HepG2 (cell line): ENCODE data around the gene HOXB4. TPM values are rescaled to one million over a fixed set of nuclear protein-coding genes. Genes with fewer than 3 reads are reported as not detected.

Experiments used
- ATAC-seq: fragments of 200-7000 bp; cut with Tn5 transposase; 3 replicates; pipeline ENCODE4 v1.9.1; 2020; ENCODE audit warnings: mild to moderate bottlenecking, moderate library complexity
- BruUV-seq: library from RNA; stranded (reverse); fragments of 400-500 nt; replicated peaks from 2 replicates; lab custom pipeline; 2021; lab: Mats Ljungman, UMichigan
- CTCF ChIA-PET: fragments of 300-600 bp; formaldehyde crosslinking; extraction: SDS; loops from one replicate; lab custom pipeline; 2021; ENCODE audit warnings: low total read pairs, inconsistent platforms, low intra/inter-chr PET ratio; lab: Yijun Ruan, JAX
- POLR2A ChIA-PET: fragments of 350-600 bp; sonication (Branson Sonifier 250); formaldehyde crosslinking; loops from one replicate; lab custom pipeline; 2020; ENCODE audit warnings: antibody characterized with exemption, inconsistent platforms; lab: Yijun Ruan, JAX
- DNase-seq: peaks from one replicate; pipeline ENCODE4 v3.0.0-alpha.2; 2015; ENCODE audit warnings: low spot score
- FAIRE-seq: peaks from 3 replicates; lab custom pipeline; 2011; peaks lifted over from hg19 to GRCh38; lab: Jason Lieb, UNC
- H2AFZ ChIP-seq: one replicate; pipeline ENCODE4 v1.6.1; 2011; ENCODE audit warnings: low read length, inconsistent platforms
- H3K27ac ChIP-seq: fragments of 300-600 bp; 3 replicates; pipeline ENCODE4 v1.8.0; 2011; ENCODE audit warnings: mixed run types, mild to moderate bottlenecking, mixed read lengths, low read length, inconsistent platforms; ENCODE audit not compliant: insufficient read depth; ENCODE audit errors: extremely low read length
- H3K27me3 ChIP-seq, 2 experiments: fragments of 200-600 bp in 1 of 2; 2 replicates in 1 of 2; 3 replicates in 1 of 2; pipeline versions ENCODE4 v1.6.0 to v1.8.0; 2011; ENCODE audit warnings: low read length in 2 of 2, mild to moderate bottlenecking in 2 of 2, moderate library complexity in 2 of 2, inconsistent platforms in 1 of 2; ENCODE audit not compliant: insufficient read depth in 2 of 2, control insufficient read depth in 1 of 2
- H3K36me3 ChIP-seq, 2 experiments: fragments of 200-600 bp in 1 of 2; replicated peaks in 1 of 2; 2 replicates in 1 of 2; 3 replicates in 1 of 2; pipeline versions ENCODE4 v1.5.1 to v1.8.0; 2011; ENCODE audit warnings: low read length in 2 of 2, inconsistent platforms in 1 of 2; ENCODE audit not compliant: insufficient read depth in 2 of 2, control insufficient read depth in 1 of 2
- H3K4me1 ChIP-seq: 2 replicates; pipeline ENCODE4 v1.5.1; 2012; ENCODE audit warnings: low read length, inconsistent platforms; ENCODE audit not compliant: insufficient read depth
- H3K4me2 ChIP-seq: 2 replicates; pipeline ENCODE4 v1.6.0; 2011; ENCODE audit warnings: low read depth, low read length, inconsistent platforms
- H3K4me3 ChIP-seq, 3 experiments: fragments of 200-600 bp in 1 of 3; sonication (generic), shearing (Covaris generic) in 1 of 3; replicated peaks in 1 of 3; 2 replicates each; pipeline ENCODE4 v1.5.1; 2011 to 2016; ENCODE audit warnings: low read length in 3 of 3, inconsistent platforms in 2 of 3, low read depth in 2 of 3, mild to moderate bottlenecking in 2 of 3, control low read depth in 1 of 3, mixed read lengths in 1 of 3; ENCODE audit not compliant: insufficient read depth in 1 of 3
- H3K79me2 ChIP-seq: one replicate; pipeline ENCODE4 v1.6.1; 2011; ENCODE audit warnings: low read length, inconsistent platforms; ENCODE audit not compliant: insufficient read depth
- H3K9ac ChIP-seq: 2 replicates; pipeline ENCODE4 v1.6.0; 2011; ENCODE audit warnings: mild to moderate bottlenecking, low read depth, low read length, inconsistent platforms; ENCODE audit not compliant: insufficient read depth
- H3K9me3 ChIP-seq: 2 replicates; pipeline ENCODE4 v1.5.1; 2012; ENCODE audit warnings: mild to moderate bottlenecking, low read length
- H4K20me1 ChIP-seq: 2 replicates; pipeline ENCODE4 v1.6.0; 2011; ENCODE audit warnings: inconsistent platforms, mild to moderate bottlenecking, low read length, moderate library complexity; ENCODE audit not compliant: insufficient read depth
- GTF3A ChIP-seq: sonication (generic); formaldehyde crosslinking; conservative IDR thresholded peaks from 2 replicates; pipeline ENCODE4 v1.4.0; 2020; ENCODE audit warnings: mild to moderate bottlenecking, missing genetic modification reagents
- ZNF225 ChIP-seq: sonication (generic); formaldehyde crosslinking; IDR thresholded peaks from 2 replicates; pipeline ENCODE4 v1.4.0; 2020; ENCODE audit warnings: mild to moderate bottlenecking, missing genetic modification reagents
- ZNF788 ChIP-seq: sonication (generic); formaldehyde crosslinking; IDR thresholded peaks from 2 replicates; pipeline ENCODE4 v1.5.0; 2020; ENCODE audit warnings: mild to moderate bottlenecking, missing genetic modification reagents, borderline replicate concordance
- WGBS: methylation state at CpG from one replicate; pipeline ENCODE4 v1.1.6; 2017; ENCODE audit warnings: low lambda C conversion rate; 5-methylcytosine and 5-hydroxymethylcytosine counted together
- in situ Hi-C: cut with HindIII; loops from 2 replicates; pipeline ENCODE4 v1.10.0; 2017; ENCODE audit warnings: low pct_unique_long_range_greater_than_20kb; ENCODE audit not compliant: extremely low pct_ligation_motif_present
- intact Hi-C: fragments of 100-400 bp; cut with micrococcal nuclease; formaldehyde crosslinking; loops from one replicate; pipeline ENCODE4 v1.10.0; 2022; ENCODE audit not compliant: unreplicated experiment
- polyA plus RNA-seq, 8 experiments: library from polyadenylated mRNA; depleted of rRNA in 3 of 8; stranded (reverse) in 7 of 8; unstranded in 1 of 8; fragments of >200 nt; fragmentation: Illumina TruSeq in 4 of 8; extraction: Trizol in 4 of 8; gene quantifications; 2 replicates each; pipeline versions ENCODE4 v1.2.1 to v1.2.3, GENCODE V29; 2011 to 2016; ENCODE audit warnings: low read depth in 4 of 8, missing spikeins in 1 of 8, mixed read lengths in 1 of 8; ENCODE audit not compliant: insufficient read depth in 1 of 8
- total RNA-seq, 5 experiments: library from RNA; depleted of rRNA; stranded (reverse); fragments of >200 nt; fragmentation: Illumina TruSeq; extraction: Trizol; gene quantifications; 2 replicates each; pipeline ENCODE4 v1.2.3, GENCODE V29; 2016; ENCODE audit warnings: low read depth in 1 of 5
- TF ChIP-seq, protein P1 (sequence below): IDR thresholded peaks from 2 replicates; pipeline ENCODE4 v1.6.1; 2012; ENCODE audit warnings: low read length, improper control_type of control experiment
- TF ChIP-seq, protein P2 (sequence below): sonication (generic); formaldehyde crosslinking; IDR thresholded peaks from 2 replicates; pipeline ENCODE4 v1.4.0; 2020; ENCODE audit warnings: mild to moderate bottlenecking, missing genetic modification reagents
- TF ChIP-seq, protein P3 (sequence below): sonication (generic); formaldehyde crosslinking; IDR thresholded peaks from 2 replicates; pipeline ENCODE4 v1.5.1; 2020; ENCODE audit warnings: mild to moderate bottlenecking, moderate library complexity, missing genetic modification reagents
- TF ChIP-seq, protein P4 (sequence below): sonication (generic); formaldehyde crosslinking; IDR thresholded peaks from 2 replicates; pipeline ENCODE4 v1.9.0; 2021; ENCODE audit warnings: missing genetic modification reagents, borderline replicate concordance

The HOXB4 gene
- total and polyA plus RNA-seq, 2 of the 13 experiments (the other 11 are each of a cell fraction or from before 2014, with no cell fraction given), result not detected

DNA sequence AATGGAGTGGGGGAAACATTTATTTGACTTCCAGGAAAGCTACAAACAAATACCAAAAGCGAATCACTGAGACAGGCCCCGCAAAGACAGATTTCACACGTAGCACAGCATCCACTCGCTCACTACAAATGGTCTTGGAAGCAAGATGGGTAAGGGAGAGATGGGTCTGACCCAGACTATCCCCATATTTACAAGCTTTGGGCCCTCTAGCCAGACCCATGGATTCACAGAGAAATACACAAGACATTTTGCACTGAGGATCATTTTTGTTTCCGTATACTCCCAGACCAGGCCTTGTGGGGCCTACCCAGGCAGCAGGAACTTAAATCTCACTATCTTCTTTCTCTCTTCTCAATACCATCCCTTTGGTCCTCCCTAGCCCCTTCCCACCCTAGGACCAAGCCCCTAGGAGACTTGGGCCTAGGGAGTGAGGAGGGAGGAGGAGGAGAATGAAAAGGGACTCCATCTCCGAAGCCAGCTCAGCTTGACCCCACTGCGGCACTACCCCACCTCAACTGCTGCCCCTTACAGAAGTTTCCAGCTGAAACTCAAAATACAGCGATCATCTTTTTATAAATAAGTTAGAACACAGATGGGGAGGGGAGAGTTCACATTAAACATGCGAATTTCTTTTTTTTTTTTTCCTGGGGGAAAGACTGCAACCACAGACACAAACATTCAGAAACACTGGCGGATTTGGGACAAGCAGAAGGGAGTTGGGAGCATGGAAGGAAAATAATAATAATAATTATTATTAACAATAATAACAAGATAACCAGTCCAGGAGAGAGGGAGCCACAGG, 13.3 kb upstream of the HOXB4 start:
- Histone ChIP-seq H3K9ac (no peak overlapping the region), H3K36me3 (no peaks in the 10 kb centered on the region), H3K79me2 (no peaks in the 10 kb centered on the region), H2AFZ (no peak overlapping the region), H4K20me1 (no peaks in the 10 kb centered on the region; the same call in 1 of the 2 replicates), H3K27ac (no peak overlapping the region), H3K4me2 (no peak overlapping the region), H3K4me3 (no peak overlapping the region), H3K27me3 (peaks cover 38 to 91% of the 10 kb centered on the region in 2 experiments), H3K4me1 (0 out of 2 replicates have a peak, but pooled peaks cover 6% of the 10 kb centered on the region), H3K9me3 (no peaks in the 10 kb centered on the region)
- no peak for FAIRE-seq
- BruUV-seq, result no TSS peak
- WGBS, result 28% methylated on average over 10 of the region's 10 CpGs
- intact Hi-C loops (no loop called here), in situ Hi-C loops (no loop called here)
- ChIA-PET CTCF (no interaction called here), POLR2A (no interaction called here)
- DNase-seq, result no peak
- ATAC-seq, result no peak
- TF ChIP-seq, protein P1, sequence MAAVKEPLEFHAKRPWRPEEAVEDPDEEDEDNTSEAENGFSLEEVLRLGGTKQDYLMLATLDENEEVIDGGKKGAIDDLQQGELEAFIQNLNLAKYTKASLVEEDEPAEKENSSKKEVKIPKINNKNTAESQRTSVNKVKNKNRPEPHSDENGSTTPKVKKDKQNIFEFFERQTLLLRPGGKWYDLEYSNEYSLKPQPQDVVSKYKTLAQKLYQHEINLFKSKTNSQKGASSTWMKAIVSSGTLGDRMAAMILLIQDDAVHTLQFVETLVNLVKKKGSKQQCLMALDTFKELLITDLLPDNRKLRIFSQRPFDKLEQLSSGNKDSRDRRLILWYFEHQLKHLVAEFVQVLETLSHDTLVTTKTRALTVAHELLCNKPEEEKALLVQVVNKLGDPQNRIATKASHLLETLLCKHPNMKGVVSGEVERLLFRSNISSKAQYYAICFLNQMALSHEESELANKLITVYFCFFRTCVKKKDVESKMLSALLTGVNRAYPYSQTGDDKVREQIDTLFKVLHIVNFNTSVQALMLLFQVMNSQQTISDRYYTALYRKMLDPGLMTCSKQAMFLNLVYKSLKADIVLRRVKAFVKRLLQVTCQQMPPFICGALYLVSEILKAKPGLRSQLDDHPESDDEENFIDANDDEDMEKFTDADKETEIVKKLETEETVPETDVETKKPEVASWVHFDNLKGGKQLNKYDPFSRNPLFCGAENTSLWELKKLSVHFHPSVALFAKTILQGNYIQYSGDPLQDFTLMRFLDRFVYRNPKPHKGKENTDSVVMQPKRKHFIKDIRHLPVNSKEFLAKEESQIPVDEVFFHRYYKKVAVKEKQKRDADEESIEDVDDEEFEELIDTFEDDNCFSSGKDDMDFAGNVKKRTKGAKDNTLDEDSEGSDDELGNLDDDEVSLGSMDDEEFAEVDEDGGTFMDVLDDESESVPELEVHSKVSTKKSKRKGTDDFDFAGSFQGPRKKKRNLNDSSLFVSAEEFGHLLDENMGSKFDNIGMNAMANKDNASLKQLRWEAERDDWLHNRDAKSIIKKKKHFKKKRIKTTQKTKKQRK, result no peak
- TF ChIP-seq, protein P2, sequence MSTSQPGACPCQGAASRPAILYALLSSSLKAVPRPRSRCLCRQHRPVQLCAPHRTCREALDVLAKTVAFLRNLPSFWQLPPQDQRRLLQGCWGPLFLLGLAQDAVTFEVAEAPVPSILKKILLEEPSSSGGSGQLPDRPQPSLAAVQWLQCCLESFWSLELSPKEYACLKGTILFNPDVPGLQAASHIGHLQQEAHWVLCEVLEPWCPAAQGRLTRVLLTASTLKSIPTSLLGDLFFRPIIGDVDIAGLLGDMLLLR, result no peak
- TF ChIP-seq GTF3A (no peak), ZNF788 (CRISPR knock-in tag) (no peak), ZNF225 (no peak)
- TF ChIP-seq, protein P3, sequence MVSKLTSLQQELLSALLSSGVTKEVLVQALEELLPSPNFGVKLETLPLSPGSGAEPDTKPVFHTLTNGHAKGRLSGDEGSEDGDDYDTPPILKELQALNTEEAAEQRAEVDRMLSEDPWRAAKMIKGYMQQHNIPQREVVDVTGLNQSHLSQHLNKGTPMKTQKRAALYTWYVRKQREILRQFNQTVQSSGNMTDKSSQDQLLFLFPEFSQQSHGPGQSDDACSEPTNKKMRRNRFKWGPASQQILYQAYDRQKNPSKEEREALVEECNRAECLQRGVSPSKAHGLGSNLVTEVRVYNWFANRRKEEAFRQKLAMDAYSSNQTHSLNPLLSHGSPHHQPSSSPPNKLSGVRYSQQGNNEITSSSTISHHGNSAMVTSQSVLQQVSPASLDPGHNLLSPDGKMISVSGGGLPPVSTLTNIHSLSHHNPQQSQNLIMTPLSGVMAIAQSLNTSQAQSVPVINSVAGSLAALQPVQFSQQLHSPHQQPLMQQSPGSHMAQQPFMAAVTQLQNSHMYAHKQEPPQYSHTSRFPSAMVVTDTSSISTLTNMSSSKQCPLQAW (CRISPR knock-in tag), result no peak
- TF ChIP-seq, protein P4, sequence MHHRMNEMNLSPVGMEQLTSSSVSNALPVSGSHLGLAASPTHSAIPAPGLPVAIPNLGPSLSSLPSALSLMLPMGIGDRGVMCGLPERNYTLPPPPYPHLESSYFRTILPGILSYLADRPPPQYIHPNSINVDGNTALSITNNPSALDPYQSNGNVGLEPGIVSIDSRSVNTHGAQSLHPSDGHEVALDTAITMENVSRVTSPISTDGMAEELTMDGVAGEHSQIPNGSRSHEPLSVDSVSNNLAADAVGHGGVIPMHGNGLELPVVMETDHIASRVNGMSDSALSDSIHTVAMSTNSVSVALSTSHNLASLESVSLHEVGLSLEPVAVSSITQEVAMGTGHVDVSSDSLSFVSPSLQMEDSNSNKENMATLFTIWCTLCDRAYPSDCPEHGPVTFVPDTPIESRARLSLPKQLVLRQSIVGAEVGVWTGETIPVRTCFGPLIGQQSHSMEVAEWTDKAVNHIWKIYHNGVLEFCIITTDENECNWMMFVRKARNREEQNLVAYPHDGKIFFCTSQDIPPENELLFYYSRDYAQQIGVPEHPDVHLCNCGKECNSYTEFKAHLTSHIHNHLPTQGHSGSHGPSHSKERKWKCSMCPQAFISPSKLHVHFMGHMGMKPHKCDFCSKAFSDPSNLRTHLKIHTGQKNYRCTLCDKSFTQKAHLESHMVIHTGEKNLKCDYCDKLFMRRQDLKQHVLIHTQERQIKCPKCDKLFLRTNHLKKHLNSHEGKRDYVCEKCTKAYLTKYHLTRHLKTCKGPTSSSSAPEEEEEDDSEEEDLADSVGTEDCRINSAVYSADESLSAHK (CRISPR knock-in tag), result no peak
